Measurements from ENCODE around the gene CAMTA1.

DNA sequence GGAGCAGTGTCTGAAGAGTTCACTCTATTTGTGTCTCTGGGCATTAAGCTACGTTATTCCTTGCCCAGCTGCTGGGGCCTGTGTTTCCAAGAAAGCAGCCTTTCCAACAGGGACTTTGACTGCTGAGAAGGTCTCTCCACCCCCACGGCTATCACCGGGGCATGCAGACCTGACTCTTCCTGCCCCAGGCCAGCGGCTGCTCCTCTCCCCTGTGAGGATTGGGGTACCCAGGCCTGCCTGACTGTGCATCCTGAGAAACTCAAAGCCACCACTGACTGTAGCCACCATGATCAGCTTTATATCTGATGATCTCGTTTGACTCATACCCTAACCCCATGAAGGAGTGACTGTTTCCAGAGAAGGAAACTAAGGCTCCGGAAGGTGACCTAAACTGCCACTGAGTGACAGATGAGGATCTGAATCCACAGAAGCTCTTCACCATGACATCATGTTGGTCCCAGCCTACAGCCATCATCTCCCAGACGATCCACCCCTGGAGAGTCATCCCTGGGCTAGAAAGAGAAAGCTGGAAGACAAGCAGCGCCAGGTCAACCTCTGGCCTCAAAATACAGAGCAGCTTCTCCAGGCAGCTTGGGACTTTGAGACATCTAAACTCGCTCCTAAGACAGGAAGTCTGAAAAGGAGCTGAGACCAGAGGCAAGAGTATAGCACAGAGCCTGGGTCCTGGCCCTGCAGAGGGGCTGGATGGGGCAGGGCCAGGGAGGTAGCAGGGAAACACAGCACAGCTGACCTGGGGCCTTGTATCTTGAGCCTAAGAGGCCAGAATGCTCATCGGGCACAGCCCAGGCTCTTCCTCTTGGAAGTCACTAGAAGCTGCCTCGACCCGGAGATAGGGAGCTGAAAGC is 741.8 kb downstream of the CAMTA1 start:
- TF ChIP-seq MXI1 (IDR thresholded peaks at IDR 0.05; ENCODE audit: low read depth, low read length) = no peak
- no peak for TF ChIP-seq CEBPB (tag; IDR thresholded peaks at IDR 0.05)
- no peak for TF ChIP-seq ZNF3 (CRISPR knock-in tag; IDR thresholded peaks at IDR 0.05)
- no peak for TF ChIP-seq BDP1 (IDR thresholded peaks at IDR 0.05; ENCODE audit: insufficient read depth, insufficient read length)
- TF ChIP-seq FOXA1 (IDR thresholded peaks at IDR 0.05; ENCODE audit: borderline replicate concordance) = no peak
- TF ChIP-seq ZNF263 (CRISPR knock-in tag; IDR thresholded peaks at IDR 0.05; ENCODE audit: borderline replicate concordance) = no peak
- no peak for TF ChIP-seq ZBED1 (IDR thresholded peaks at IDR 0.05)
- TF ChIP-seq ZNF408 (CRISPR knock-in tag; IDR thresholded peaks at IDR 0.05; ENCODE audit: low read depth) = no peak
